Fibroblast of gingiva (primary cell): Measurements from ENCODE around the gene KLRB1.
A peak's percentile ranks its signal among the peaks of the same experiment; 100 is the strongest.
"Not testable (repeated sequence)": the region's sequence is repeated elsewhere in the genome, so short reads cannot be mapped to it uniquely, and the experiment has no call there.

Experiments used
- DNase-seq: peaks from one replicate; pipeline ENCODE4 v3.0.0-alpha.2; 2011; ENCODE audit warnings: low read depth

The KLRB1 gene

DNA sequence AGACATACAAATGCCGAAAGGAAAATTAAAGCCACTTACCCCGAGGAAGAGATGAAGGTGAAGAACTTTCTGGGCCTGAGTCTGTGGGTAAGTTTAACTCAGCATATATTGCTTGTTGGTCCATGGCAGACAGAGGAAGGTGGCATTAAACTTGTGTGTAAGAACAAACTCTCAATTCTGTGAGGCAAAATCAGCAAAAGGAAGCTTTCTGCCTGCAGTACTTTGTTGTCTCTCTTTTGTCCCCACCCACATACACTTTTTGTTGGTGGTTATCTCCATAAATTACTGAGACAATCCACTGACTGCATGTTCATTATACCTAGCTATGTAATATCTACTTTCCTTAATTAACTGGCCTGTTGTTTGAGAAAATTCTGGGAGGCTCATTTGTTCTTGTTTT, at the start of gene KLRB1:
KLRB1 (minus strand) TSS at position 201 of the 400 bp plus-strand sequence; CDS start at position 124, 77 bp downstream.
- no peak for DNase-seq

DNA sequence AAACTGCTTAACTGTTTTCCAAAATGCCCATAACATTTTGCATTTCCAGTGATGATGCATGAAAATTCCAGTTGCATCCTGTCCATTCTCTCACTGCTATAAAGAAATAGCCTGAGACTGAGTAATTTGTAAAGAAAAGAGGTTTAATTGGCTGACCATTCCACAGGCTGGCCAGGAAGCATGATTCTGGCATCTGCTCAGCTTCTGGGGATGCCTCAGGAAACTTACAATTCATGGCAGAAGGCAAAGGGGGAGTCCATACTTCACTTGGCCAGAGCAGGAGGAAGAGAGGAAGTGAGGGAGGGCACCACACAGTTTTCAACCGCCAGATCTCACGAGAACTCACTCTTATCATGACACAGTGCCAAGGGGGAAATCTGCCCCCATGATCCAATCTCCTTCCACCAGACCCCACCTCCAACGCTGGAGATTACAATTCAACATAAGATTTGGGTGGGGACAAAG, 43.6 kb upstream of the KLRB1 start:
- no peak for DNase-seq

GRCh38 chr12:9650151-9650576, 42.4 kb upstream of the KLRB1 start:
- no peak for DNase-seq

GRCh38 chr12:9649532-9649940, 41.8 kb upstream of the KLRB1 start:
- DNase-seq: no peak

DNA sequence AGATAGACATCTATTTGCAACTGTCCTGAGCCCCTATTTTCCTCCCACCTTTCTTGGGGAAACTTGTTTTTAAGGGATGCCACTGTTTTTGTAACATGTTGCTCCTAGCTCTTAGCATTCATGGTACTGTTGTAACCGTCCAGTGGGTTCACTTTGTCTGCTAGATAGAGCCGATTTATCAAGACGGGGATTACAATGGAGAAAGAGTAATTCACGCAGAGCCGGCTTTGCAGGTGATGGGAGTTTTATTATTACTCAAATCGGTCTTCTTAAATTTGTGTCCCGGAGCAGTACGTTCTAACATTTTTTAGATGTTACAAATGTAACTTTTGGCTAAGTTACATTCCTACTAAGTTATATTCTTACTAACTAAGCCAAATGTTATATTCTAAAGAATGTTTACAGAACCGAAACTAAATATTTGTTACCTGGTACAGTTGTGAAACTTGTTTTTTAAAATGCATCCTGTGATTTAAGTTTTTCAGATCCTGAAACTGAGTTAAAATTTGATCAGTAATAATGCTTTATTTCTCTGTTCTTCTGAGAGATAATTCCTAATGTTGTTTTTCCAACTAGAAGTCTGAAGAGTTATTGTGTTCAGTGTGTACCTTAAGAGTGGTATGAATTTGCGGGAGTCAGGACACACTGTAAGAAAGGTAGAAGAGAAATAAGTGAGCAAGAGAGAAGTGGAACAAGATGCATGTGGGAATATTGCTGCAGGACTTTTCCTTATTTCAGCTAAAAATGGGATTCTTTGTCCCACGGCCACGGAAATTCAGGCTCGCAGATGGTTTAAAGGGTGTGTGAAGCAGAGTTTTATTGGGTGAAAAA, 41.2 kb upstream of the KLRB1 start:
- no peak for DNase-seq

DNA sequence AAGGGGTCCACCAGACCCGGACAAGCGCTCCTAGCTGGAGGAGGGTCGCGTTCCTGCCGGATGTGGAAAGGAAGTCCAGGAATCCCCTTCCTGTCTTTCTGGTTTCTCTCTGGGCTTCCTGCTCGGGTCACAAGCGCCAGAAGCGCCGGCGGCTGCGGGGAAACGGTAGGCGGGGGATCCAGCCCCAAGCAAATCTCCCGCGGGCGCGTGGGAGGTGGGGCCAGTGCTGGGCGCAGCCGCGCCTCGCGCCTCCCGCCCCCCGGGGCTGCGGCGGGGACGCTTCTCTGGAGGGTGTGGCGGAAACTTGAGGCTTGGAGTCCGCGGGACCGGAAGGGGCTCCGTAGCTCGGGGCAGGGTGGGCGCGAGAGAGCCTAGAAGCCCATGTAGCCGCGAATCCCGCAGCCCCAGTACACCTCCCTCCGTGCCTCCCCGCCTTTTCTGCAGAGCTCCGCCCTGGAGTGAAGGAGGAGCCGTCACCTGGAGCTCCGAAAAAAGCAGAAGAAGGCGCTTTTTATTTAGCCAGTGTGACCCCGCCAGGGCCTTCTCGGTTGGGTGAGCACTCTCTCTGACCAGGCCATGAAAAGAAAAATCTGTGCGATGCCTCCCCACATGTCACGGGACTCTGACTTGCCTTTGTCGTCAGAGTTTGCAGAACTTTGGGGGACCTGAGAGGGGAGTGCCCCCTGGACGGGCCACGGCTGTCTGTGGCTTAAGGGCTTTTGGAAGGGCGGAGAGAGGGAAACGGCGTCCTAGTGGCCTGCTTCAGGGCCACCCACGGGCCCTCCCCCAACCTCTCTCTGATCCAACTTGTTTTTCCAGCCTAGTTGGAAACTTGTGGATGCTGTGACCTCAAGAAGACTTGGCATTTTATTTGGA, 40.3 kb upstream of the KLRB1 start:
- peak; percentile 72 for DNase-seq

DNA sequence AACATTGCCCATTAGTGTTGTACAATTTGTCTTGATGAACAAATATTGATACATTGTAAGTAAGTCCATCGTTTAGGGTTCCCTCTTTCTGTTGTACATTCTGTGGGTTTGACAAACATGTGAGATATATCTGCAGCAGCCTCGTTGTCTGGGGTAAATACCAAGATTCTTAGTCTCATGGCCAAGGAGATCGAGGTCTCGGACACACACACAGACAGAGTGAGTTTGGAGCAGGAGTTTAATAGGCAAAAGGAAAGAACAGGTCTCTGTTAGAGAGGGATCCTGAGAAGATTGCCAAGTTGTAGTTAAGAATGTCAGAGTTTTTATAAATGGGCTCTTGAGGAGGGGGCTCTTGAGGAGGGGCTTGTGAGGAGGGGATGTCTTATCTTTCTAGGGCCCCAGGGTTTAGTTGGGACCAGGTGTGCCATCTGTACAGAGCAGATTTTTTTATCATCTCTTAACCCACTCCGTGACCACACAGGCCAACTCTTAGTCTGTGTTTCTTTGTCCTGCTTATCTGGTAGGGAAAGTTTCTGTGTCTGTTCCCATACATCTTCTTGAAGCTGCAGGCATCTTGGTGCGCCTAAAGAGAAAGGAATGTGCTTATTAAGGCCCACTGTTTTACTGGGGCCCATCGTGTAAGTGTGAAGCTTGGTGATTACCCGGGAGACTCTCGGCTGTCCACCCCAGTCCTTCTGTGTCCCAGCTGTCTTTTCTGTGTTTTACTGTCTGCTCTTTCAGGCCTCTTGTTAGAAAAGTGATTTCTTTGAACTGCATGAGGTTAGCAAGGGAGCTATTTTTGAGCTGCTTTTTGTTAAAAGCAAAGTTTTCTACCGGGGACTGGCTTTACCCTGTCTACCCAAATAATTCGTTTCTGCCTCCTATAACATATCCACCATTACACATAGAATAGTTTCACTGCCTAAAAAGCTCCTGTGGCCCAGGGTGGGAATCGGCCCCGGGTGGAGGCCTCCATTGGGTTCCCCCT, 39.4 kb upstream of the KLRB1 start:
- no peak for DNase-seq

DNA sequence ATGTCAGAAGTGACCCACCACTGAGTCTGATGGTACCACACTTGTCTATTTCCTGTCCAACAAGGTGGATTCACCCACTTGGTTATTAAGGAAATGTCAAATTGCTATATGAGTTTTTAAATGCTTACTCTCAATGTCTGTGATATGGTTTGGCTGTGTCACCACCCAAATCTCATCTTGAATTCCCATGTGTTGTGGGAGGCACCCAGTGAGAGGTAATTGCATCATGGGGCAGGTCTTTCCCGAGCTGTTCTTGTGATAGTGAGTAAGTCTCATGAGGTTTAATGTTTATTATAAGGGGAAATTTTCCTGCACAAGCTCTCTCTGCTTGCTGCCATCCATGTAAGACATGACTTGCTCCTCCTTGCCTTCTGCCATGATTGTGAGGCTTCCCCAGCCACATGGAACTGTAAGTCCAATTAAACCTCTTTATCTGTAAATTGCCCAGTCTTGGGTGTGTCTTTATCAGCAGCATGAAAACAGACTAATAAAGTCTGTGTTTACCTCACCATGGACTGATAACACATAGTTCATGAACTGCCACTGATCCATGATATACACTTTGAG, 37.4 kb upstream of the KLRB1 start:
- not testable (repeated sequence) for DNase-seq

DNA sequence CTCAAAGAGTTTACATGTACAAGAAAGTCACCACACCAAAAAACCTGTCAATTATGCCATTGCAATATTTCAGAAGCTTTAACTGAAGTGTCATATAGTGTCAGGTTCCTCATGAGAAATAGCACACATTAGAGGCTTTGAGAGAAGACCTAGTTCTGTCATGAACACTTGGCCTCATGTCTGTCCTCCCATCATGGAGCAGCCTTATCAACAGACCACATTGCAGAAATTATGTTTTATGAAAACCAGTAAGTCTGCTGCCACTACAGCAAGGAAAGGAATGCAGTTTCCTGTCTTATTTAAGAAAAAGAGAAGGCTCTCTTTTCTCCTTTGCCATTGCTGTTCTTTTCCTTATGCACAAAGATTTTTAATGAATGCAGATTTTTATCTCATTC, 35.5 kb upstream of the KLRB1 start:
- no peak for DNase-seq

- DNase-seq: no peak
These were observed 35.0 kb upstream of the KLRB1 start for GRCh38 chr12:9642606-9643265.

GRCh38 chr12:9640024-9640423, 32.3 kb upstream of the KLRB1 start:
- no peak for DNase-seq

GRCh38 chr12:9636851-9637206, 29.1 kb upstream of the KLRB1 start:
- no peak for DNase-seq

- no peak for DNase-seq
These were observed 28.6 kb upstream of the KLRB1 start for GRCh38 chr12:9636150-9636850.

DNA sequence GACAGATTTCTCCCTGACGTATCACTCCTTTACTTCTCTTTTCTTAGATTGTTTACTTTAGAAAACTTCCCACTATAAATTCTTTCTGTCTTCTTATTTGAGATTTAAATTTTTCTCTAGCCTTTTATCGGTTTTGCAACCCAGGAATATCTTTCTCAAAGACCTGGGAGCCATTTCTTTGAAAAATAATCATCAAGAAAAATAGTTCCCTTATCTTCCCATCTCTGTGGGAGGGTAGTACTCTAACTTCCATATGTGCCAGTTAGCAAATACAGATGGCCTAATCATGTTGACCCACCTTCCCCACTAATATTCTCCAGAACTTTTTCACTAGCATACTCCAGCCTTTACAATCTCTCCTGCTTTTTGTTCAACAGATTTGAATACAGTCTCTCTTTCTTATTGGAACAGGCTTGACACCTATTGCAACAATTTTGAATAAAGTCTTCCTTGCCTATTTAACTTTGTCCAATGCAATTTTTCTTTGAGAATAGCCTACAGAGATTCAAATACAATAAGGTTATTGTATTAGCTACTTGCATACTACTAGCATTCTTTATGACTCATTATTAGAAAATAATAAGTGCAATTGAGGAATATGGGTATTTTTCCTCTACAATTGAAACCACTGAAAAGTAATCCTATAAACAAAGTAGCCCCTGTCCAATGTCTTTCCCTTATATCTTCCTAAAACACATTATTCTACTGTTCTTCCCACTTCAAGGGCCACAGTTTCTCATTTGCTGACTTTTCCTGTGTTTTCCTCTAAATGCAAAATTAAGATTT, 27.4 kb upstream of the KLRB1 start:
- DNase-seq: no peak

DNA sequence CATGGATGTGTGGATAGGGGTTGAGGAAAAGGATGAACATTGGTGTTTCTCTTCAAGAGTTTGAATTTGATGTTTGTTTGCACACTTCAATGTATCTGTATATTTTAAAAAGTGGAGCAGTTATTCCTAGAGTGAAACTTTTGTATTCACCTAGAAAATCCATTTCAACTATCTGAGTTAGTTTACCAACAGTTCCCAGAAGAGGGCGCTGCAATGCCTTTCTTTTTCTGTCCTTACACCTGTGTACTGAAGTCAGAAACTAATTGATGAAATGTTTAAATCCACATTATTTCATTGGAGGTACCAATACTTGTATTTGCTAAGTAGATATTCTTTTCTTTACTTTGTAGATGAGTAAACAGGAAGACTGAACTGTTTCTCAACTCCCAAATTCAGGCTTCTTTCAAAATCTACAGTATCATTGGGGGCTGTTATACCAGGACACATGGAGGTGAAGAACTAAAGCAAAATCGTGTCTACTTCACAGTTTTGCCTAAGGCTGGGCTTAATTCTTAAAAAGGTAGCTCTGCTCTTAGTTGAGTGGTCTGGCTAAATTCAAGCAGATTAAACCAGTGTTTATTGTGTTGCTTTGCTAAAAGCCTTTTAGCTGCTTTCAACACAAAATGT, 26.6 kb upstream of the KLRB1 start:
- DNase-seq: peak; percentile 29

DNA sequence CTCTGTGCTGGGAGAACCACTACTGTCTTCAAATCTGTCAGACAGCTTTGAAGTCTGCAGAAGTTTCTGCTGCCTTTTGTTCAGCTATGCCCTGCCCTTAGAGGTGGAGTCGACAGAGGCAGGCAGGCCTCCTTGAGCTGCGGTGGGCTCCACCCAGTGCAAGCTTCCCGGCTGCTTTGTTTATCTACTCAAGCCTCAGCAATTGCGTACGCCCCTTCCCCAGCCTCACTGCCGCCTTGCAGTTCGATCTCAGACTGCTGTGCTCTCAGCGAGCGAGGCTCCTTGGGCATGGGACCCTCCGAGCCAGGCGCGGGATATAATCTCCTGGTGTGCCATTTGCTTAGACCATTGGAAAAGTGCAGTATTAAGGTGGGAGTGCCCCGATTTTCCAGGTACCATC, 25.1 kb upstream of the KLRB1 start:
- DNase-seq: no peak

DNA sequence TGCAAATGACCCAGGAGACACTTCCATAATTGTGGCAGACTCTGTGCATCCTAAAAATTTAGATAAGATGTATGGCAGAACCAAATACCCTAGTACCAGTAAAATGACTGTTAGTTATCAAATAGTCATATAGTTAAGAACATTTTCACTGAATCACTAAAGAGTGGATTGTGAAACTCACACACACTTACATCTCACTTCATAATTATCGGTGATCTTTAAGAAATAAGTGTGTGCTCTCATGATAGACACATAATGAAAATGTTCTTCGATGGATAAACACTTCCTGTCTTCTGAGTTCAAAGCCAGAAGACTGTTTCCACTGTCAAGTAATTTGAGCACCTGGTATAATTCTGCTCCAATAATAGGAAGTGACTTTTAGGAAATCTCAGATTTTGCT, 19.1 kb upstream of the KLRB1 start:
- no peak for DNase-seq

- no peak for DNase-seq
These were observed 18.6 kb upstream of the KLRB1 start for GRCh38 chr12:9626291-9626690.

DNA sequence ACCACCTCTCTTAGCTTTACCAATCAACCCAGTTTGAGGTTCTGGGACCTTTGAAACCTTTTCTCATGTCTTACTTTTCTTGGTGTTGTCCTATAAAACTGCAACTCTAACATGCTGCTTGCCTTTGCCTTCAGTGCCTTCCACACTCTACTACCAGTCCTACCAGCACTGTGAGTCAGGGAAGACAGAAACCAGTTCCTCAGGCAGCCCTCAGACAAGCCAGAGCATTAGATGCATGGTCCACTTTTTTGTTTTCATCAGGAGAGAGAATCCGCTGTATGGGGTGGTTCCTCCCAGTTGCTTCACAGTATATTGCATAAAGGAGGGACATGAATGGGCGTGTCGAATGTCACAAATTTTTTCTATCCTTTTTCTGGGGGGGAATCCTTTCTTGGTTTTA, 17.3 kb upstream of the KLRB1 start:
- DNase-seq: no peak
